ENCODE measurements around the gene ZNF169. TPM values are rescaled to one million over a fixed set of nuclear protein-coding genes. Genes with fewer than 3 reads are reported as not detected.
"Not testable (repeated sequence)": the region's sequence is repeated elsewhere in the genome, so short reads cannot be mapped to it uniquely, and the experiment has no call there.

The ZNF169 gene
- total RNA-seq, 1 donor from 2014 or later, result 8.9 TPM

DNA sequence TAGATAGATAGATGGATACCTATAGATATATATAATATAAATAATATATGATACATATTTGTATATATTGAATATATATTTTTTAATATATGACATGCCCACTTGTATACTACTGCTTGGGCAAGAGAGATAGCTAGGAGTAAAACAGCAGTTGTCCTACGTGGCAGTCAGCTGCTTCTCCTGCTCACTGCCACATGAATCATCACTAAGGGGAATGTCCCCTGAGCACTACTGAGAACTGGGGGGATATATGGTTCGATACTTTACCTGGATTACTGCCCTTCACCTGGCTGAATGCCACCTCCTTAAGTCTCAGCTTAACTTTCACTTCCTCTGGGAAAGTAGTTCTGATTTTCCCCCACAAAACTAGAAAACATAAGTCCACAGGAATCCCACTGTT is 82.6 kb downstream of the ZNF169 start:
- intact Hi-C loops (cut with micrococcal nuclease), result not testable (repeated sequence)

DNA sequence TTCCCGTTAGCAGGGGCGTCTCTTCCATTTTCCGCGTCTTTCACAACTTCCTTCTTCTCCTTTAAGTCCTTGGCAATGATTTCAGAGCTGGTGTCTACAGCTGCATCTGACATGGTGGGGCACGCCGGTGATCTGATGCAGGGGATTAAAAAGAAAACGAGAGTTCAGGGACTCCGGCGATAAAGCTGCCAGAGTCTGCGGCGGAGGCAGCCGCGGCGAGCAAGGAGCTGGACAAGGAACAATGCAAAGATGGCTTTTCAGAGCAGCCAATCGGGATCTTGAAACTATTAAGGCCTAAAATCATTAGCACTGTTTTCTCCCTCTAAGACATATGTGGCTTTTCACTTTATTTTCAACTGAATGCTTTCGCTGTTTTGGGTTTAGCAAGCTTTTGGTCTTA is 88.4 kb downstream of the ZNF169 start:
- intact Hi-C loops (cut with micrococcal nuclease), result not testable (repeated sequence)

DNA sequence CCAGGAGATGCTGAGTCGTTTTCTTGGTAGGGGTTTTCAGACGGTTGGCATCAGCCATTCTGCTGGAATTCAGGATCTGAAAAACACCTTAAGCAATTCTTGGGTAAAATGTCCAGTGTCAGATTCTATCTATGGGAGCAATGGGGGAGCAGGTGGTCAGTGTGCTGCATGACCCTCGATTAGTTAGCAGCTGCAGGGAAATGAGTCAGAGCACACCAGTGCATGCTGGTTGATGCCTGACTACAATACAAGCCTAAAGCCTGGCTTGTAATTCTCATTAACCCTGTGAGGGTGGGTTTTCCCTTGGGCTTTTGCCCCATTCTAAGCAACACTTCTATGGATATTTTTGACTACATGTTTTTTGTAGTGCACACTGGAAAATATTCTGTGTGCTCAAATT is 89.7 kb downstream of the ZNF169 start:
- intact Hi-C loops (cut with micrococcal nuclease), result not testable (repeated sequence)

Other genes starting within 250 kb of the ZNF169 start
- 3.8 and 3.9 TPM in 2 replicates for gene PTPDC1, start 174.8 kb upstream of the ZNF169 start, total RNA-seq
- not detected in 2 replicates for gene NUTM2F, start 69.3 kb downstream of the ZNF169 start, total RNA-seq

Data from T-helper 1 cell treated with Interleukin-12 subunit alpha and Interleukin-12 subunit beta and Interleukin-4 antibody, amounts not matched to agents 30 ng/mL and 1 ng/mL, for 36 hours (primary cell).